GM10248 (cell line): Measurements from ENCODE around the gene ZNF296.

ENCODE experiments used
- CTCF ChIA-PET: fragments of 300-600 bp; sonication (Branson Sonifier 250); formaldehyde crosslinking; extraction: SDS; loops from one replicate; lab custom pipeline; 2021; ENCODE audit warnings: antibody characterized with exemption; lab: Yijun Ruan, JAX
- POLR2A ChIA-PET: fragments of 350-650 bp; sonication (Branson Sonifier 250); formaldehyde crosslinking; extraction: SDS; loops from one replicate; lab custom pipeline; 2020; ENCODE audit warnings: antibody characterized with exemption; lab: Yijun Ruan, JAX
- DNase-seq: peaks from one replicate; pipeline ENCODE4 v3.0.0; 2012; ENCODE audit errors: extremely low spot score
- CTCF ChIP-seq: IDR thresholded peaks from 2 replicates; pipeline ENCODE4 v1.5.1; 2012; ENCODE audit warnings: mild to moderate bottlenecking, low read depth; ENCODE audit errors: extremely low read depth, missing control alignments, control extremely low read depth

ZNF296 gene

GRCh38 chr19:45038931-45039893, 37.1 kb downstream of the ZNF296 start, which contains the start of gene CLASRP:
CLASRP (plus strand) TSS chr19:45039045; CDS start chr19:45040213, 1,168 bp downstream.
- TF ChIP-seq CTCF = no peak
- DNase-seq = peak; percentile 93
- ChIA-PET POLR2A (interaction anchor here (0.7 to 1.5 kb wide), 9 partner anchors 8 to 53 kb away, joined by 3 to 15 read pairs (median 4); partner anchors contain the start of gene PPP1R37), CTCF (interaction anchor here (0.6 to 10.4 kb wide), 11 partner anchors 10 to 265 kb away, joined by 3 to 120 read pairs (median 4); no protein-coding TSS in a partner anchor)

- ChIA-PET POLR2A (interaction anchor here (0.6 to 1.5 kb wide), 3 partner anchors 17 to 1260 kb away, joined by 3 to 15 read pairs (median 6); no protein-coding TSS in a partner anchor), CTCF (interaction anchor here (1.2 to 10.4 kb wide), 4 partner anchors 22 to 134 kb away, joined by 4 to 120 read pairs (median 4); no protein-coding TSS in a partner anchor)
- DNase-seq = no peak
- no peak for TF ChIP-seq CTCF
Observed at GRCh38 chr19:45037393-45038169, 38.7 kb downstream of the ZNF296 start.

GRCh38 chr19:45035755-45036154, 40.5 kb downstream of the ZNF296 start:
- CTCF ChIA-PET = no interaction called here
- no peak for DNase-seq
- POLR2A ChIA-PET = no interaction called here
- TF ChIP-seq CTCF = no peak

GRCh38 chr19:45032421-45032820, 43.9 kb downstream of the ZNF296 start:
- POLR2A ChIA-PET = interaction anchor here (0.6 kb wide), 1 partner anchor 11 kb away, joined by 5 read pairs; no protein-coding TSS in a partner anchor
- no peak for DNase-seq
- TF ChIP-seq CTCF = no peak
- CTCF ChIA-PET = interaction anchor here (1.3 kb wide), 1 partner anchor 15 kb away, joined by 3 read pairs; no protein-coding TSS in a partner anchor

GRCh38 chr19:45030825-45031224, 45.5 kb downstream of the ZNF296 start:
- POLR2A ChIA-PET = interaction anchor here (1.0 kb wide), 1 partner anchor 640 kb away, joined by 3 read pairs; no protein-coding TSS in a partner anchor
- DNase-seq = no peak
- TF ChIP-seq CTCF = no peak
- CTCF ChIA-PET = interaction anchor here (0.7 to 1.3 kb wide), 2 partner anchors 9 to 29 kb away, joined by 3 read pairs; no protein-coding TSS in a partner anchor
